GM21576 (cell line): Measurements from ENCODE around the gene VPS54.

ENCODE experiments used
- ATAC-seq: cut with Tn5 transposase; IDR thresholded peaks from one replicate; pipeline ENCODE4 v1.9.1; 2021; ENCODE audit warnings: mild to moderate bottlenecking, moderate library complexity; ENCODE audit not compliant: unreplicated experiment

The VPS54 gene

DNA sequence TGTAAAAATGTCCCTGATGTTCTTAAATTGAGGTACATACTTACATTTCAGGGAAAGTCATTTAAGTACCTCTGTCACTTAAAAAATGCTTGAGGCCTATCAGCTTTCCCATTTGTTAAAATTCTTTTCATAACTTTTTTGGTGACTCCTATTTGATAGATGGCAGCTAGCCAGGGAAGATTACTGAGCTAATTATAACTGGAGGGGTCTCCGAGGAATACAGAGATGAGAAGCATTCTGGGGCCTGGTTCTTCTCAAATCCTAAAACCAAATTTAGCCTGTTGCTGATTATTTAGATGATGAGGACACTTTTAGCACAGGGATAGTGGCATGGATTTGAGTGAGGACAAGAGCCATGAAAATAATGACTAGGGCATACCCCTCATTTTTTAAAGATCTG is 172.7 kb downstream of the VPS54 start:
- no peak for ATAC-seq

DNA sequence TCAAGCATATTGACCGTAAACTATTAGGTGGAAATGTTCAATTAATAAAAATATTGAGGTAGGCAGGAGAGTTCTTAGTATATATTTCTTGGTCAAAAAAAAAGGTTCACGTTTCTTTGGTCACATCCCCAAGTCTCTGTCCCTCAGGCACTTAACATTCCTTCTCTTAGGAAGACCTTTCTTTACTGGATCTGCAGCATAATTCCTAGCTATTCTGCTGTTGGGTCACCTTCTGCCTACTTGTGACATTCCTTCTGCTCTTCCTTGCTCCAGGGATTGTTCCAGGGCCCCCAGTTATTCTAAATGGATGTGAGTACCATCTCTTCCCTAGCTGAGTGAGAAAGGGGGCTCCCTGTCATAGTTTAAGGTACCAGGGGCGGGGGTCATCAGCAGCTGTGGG is 173.4 kb downstream of the VPS54 start:
- no peak for ATAC-seq

DNA sequence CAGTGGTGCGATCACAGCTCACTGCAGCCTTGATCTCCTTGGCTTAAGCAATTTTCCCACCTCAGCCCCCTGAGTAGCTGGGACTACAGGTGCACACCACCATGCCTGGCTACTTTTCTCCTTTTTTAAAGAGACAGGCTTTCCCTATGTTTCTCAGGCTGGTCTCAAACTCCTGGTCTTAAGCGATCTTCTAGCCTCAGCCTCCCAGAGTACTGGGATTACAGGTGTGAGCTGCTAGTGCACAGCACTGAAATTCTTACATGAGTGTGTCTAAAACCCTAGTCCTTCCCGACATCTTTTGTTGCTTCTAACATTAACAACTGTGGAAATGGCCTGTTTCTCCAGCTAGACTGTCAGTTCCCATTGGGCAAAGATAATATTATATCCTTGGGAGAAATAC is 174.6 kb downstream of the VPS54 start:
- ATAC-seq = no peak

- no peak for ATAC-seq
These were observed 175.4 kb downstream of the VPS54 start for GRCh38 chr2:63843791-63844190.

GRCh38 chr2:63843093-63843492 is 176.1 kb downstream of the VPS54 start:
- no peak for ATAC-seq

- ATAC-seq = no peak
These were observed 176.8 kb downstream of the VPS54 start for GRCh38 chr2:63842149-63843061.
